NT2/D1 (cell line): ENCODE results near the gene ZNF689.

Experiments used
- SUZ12 ChIP-seq: IDR thresholded peaks from 2 replicates; pipeline ENCODE4 v1.6.1; 2011; ENCODE audit not compliant: insufficient read length, insufficient read depth; ENCODE audit errors: extremely low read depth
- ZNF274 ChIP-seq: IDR thresholded peaks from 2 replicates; pipeline ENCODE4 v1.6.1; 2011; ENCODE audit warnings: mild to moderate bottlenecking, low read depth, low read length

DNA sequence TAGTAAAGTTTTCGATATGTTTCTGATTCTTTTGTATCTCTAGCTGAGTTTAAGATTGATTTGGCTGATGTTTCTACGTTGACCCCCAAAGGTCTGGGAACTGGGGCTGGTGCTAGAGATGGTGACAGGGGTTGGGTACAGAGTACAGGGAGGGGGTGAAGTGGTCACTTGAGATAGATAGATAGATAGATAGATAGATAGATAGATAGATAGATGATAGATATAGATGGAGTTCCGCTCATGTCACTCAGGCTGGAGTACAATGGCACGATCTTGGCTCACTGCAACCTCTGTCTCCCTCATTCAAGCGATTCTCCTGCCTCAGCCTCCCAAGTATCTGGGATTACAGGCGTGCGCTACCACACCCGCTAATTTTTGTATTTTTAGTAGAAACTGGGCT, 46.2 kb upstream of the ZNF689 start:
- TF ChIP-seq SUZ12 (no peak), ZNF274 (no peak)
